Measurements from ENCODE around the gene RUNX3. TPM values are rescaled to one million over a fixed set of nuclear protein-coding genes. Genes with fewer than 3 reads are reported as not detected.

The RUNX3 gene
- polyA plus RNA-seq, 3 donors: 4.4 to 27.9 (median 6.7) TPM

DNA sequence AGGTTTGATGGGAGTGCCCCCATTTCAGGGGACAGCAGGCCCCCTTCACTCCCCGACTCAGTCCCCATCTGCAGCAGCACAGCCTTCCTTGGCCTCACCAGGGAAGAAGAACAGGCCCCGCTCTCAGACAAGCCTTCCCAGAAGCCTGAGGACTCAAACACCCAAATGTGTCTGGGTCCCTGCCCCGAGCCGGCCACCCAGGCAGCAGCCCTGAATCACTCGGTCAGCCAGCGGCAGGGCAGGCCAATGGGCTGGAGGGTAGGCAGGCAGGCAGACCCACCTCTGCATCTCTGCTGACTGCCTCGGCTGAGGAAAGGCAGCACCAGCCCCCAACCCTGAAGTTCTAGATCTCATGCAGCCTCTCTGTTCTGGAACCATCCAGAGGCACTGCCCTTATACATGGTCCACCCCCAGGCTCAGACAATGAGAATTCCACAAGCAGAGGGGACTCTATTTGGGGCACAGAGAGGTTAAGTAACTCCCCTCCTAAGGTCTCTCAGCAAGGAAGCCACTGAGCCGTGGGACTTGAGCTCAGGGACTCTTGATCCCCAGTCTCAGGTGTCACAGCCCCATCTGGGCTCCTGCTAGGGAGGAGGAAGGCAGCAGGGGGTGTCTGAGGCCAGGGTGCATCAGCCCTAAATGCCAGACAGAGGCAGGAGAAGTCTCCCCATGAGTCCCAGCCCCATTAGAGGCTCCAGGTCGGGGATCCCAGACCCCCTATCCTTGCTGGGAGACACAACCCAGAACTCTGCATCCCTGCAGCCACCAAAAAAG lies 33.2 kb upstream of the RUNX3 start:
- Histone ChIP-seq H3K4me2 (replicated peaks; ENCODE audit: extremely low read depth, low read length, poor library complexity, severe bottlenecking) (no peak overlapping the region), H3K9ac (ENCODE audit: insufficient read depth, low read length, poor library complexity, severe bottlenecking) (no peak overlapping the region), H2AFZ (ENCODE audit: insufficient read depth, low read depth, low read length, poor library complexity, severe bottlenecking) (no peak overlapping the region), H3K79me2 (ENCODE audit: insufficient read depth, low read length) (no peaks in the 10 kb centered on the region), H4K20me1 (ENCODE audit: insufficient read depth, low read length) (no peaks in the 10 kb centered on the region), H3K4me1 (ENCODE audit: control insufficient read depth in 1 of 2, insufficient read depth in 2 of 2, low read length in 2 of 2) (peaks cover 39 to 43% of the 10 kb centered on the region in 2 donors), H3K27me3 (ENCODE audit: control insufficient read depth in 2 of 2, insufficient read depth in 2 of 2, low read length in 2 of 2) (no peaks in the 10 kb centered on the region), H3K36me3 (replicated peaks in 1 of 2; ENCODE audit: control insufficient read depth in 1 of 2, insufficient read depth in 2 of 2, low read length in 2 of 2) (no peaks in the 10 kb centered on the region), H3K27ac (ENCODE audit: low read depth in 1 of 2, low read length in 2 of 2) (no peak overlapping the region), H3K9me3 (replicated peaks in 1 of 2; ENCODE audit: control insufficient read depth in 1 of 2, insufficient read depth in 1 of 2, low read length in 2 of 2) (no peaks in the 10 kb centered on the region), H3K4me3 (replicated peaks in 1 of 3; ENCODE audit: low read depth in 2 of 3, low read length in 3 of 3) (no peak overlapping the region)
- H3K4me1 Mint-ChIP-seq: peaks cover 35% of the 10 kb centered on the region
- no peak overlapping the region for H3K4me3 Mint-ChIP-seq
- H3K27me3 Mint-ChIP-seq (ENCODE audit: low read depth in 3 of 3): peaks cover 4 to 15% (median 7%) of the 10 kb centered on the region in 3 donors
- intact Hi-C loops (cut with micrococcal nuclease): no loop called here
- DNase-seq: no peak
- WGBS (ENCODE audit: insufficient coverage): 96% methylated on average over 7 of the region's 9 CpGs
- peak overlapping the region in 3 of 7 donors; percentile 14 to 73 (median 33) for H3K27ac Mint-ChIP-seq
- peaks cover 2% of the 10 kb centered on the region in 2 donors for H3K36me3 Mint-ChIP-seq
- H3K9me3 Mint-ChIP-seq: peaks cover 0 to 4% (median 0%) of the 10 kb centered on the region in 7 donors
- TF ChIP-seq, protein P1, sequence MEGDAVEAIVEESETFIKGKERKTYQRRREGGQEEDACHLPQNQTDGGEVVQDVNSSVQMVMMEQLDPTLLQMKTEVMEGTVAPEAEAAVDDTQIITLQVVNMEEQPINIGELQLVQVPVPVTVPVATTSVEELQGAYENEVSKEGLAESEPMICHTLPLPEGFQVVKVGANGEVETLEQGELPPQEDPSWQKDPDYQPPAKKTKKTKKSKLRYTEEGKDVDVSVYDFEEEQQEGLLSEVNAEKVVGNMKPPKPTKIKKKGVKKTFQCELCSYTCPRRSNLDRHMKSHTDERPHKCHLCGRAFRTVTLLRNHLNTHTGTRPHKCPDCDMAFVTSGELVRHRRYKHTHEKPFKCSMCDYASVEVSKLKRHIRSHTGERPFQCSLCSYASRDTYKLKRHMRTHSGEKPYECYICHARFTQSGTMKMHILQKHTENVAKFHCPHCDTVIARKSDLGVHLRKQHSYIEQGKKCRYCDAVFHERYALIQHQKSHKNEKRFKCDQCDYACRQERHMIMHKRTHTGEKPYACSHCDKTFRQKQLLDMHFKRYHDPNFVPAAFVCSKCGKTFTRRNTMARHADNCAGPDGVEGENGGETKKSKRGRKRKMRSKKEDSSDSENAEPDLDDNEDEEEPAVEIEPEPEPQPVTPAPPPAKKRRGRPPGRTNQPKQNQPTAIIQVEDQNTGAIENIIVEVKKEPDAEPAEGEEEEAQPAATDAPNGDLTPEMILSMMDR (IDR thresholded peaks at IDR 0.05): no peak

DNA sequence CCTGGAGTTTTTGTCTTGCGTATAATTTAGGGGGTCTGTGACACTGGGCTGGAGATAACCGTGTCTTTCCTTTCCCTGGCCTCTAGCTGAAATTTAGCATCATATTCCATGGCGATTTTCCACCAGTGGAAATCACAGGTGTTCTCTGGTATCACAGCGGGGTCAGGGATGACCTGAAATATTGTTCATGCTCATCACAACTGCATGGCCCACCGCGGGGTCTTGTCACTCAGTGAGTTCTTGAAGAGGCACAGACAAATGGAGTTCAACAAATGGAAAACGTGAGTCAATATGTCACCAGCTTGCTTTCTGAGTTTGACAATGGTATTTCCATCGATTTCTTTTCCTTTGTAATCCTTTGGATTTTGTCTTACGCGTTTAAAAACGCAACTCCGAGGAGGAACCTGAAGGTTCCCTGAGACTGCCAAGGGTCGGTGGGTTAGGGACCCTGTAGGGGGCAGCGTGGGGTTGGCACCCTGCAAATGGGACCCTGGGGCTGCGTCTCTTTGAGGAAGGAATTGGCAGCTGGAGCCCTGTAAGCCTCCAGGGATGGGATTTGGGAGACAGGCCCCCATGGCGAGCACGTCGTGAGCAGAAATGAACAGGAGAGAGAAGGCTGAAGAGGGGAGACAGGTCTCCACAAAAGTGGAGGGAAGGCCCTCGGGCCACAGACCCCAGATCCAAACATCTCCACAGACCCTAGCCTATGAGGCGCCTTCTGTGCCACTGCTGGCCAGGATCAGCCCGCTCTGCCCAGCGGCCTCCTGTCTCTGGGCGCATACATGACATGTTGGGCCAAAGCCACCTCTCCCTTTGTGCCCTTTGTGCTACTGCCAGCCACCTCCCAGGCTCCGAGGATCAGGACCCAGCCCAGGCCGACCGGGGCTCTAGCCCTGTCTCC lies 32.1 kb upstream of the RUNX3 start:
- Histone ChIP-seq H3K4me1 (ENCODE audit: control insufficient read depth in 1 of 2, insufficient read depth in 2 of 2, low read length in 2 of 2) (peaks cover 49 to 51% of the 10 kb centered on the region in 2 donors), H2AFZ (ENCODE audit: insufficient read depth, low read depth, low read length, poor library complexity, severe bottlenecking) (no peak overlapping the region), H4K20me1 (ENCODE audit: insufficient read depth, low read length) (no peaks in the 10 kb centered on the region), H3K36me3 (replicated peaks in 1 of 2; ENCODE audit: control insufficient read depth in 1 of 2, insufficient read depth in 2 of 2, low read length in 2 of 2) (no peaks in the 10 kb centered on the region), H3K9ac (ENCODE audit: insufficient read depth, low read length, poor library complexity, severe bottlenecking) (no peak overlapping the region), H3K79me2 (ENCODE audit: insufficient read depth, low read length) (no peaks in the 10 kb centered on the region), H3K27me3 (ENCODE audit: control insufficient read depth in 2 of 2, insufficient read depth in 2 of 2, low read length in 2 of 2) (no peaks in the 10 kb centered on the region), H3K9me3 (replicated peaks in 1 of 2; ENCODE audit: control insufficient read depth in 1 of 2, insufficient read depth in 1 of 2, low read length in 2 of 2) (no peaks in the 10 kb centered on the region), H3K4me3 (replicated peaks in 1 of 3; ENCODE audit: low read depth in 2 of 3, low read length in 3 of 3) (no peak overlapping the region), H3K27ac (ENCODE audit: low read depth in 1 of 2, low read length in 2 of 2) (no peak overlapping the region), H3K4me2 (replicated peaks; ENCODE audit: extremely low read depth, low read length, poor library complexity, severe bottlenecking) (no peak overlapping the region)
- DNase-seq: no peak
- TF ChIP-seq, protein P1 (IDR thresholded peaks at IDR 0.05): no peak
- Mint-ChIP-seq H3K36me3 (peaks cover 2% of the 10 kb centered on the region in 2 donors), H3K27ac (peak overlapping the region in 1 of 7 donors; percentile 45), H3K27me3 (ENCODE audit: low read depth in 3 of 3) (peaks cover 4 to 12% (median 4%) of the 10 kb centered on the region in 3 donors), H3K4me3 (peak overlapping the region in 1 of 2 donors; percentile 34), H3K9me3 (peaks cover 0 to 4% (median 0%) of the 10 kb centered on the region in 7 donors), H3K4me1 (peaks cover 44% of the 10 kb centered on the region)
- intact Hi-C loops (cut with micrococcal nuclease): no loop called here
- 87% methylated on average over 21 of the region's 26 CpGs for WGBS (ENCODE audit: insufficient coverage)
